ENCODE measurements around the gene FER. TPM values are rescaled to one million over a fixed set of nuclear protein-coding genes. Genes with fewer than 3 reads are reported as not detected.

FER gene
- total RNA-seq, 1 experiment from 2014 or later = 20.6 TPM

GRCh38 chr5:108917596-108917995 lies 169.9 kb downstream of the FER start:
- Histone ChIP-seq H3K4me1 (replicated peaks; ENCODE audit: insufficient read depth) (no peaks in the 10 kb centered on the region), H2AFZ (no peak overlapping the region), H3K27ac (0 out of 2 replicates have a peak overlapping the region, but pooled peaks have one; percentile 17), H3K9me3 (ENCODE audit: insufficient read depth, low read depth) (no peaks in the 10 kb centered on the region), H3F3A (ENCODE audit: insufficient read depth, low read depth) (no peaks in the 10 kb centered on the region), H3K9me2 (ENCODE audit: insufficient read depth) (no peaks in the 10 kb centered on the region), H3K4me2 (no peak overlapping the region), H3K36me3 (ENCODE audit: low read depth) (no peaks in the 10 kb centered on the region), H3K79me2 (ENCODE audit: low read depth) (no peaks in the 10 kb centered on the region), H3K4me3 (no peak overlapping the region), H3K27me3 (ENCODE audit: insufficient read depth, low read depth) (no peaks in the 10 kb centered on the region), H4K20me1 (ENCODE audit: insufficient read depth) (no peaks in the 10 kb centered on the region)
- TF ChIP-seq CTCF (conservative IDR thresholded peaks at IDR 0.05) (no peak), EZH2 (IDR thresholded peaks at IDR 0.05; ENCODE audit: low read depth) (no peak)
- ChIA-PET POLR2A (ENCODE audit: unreplicated experiment) (interaction anchor here (0.7 kb wide), 1 partner anchor 89 kb away, joined by 3 read pairs; no protein-coding TSS in a partner anchor), CTCF (interaction anchor here (0.6 kb wide), 1 partner anchor 176 kb away, joined by 3 read pairs; no protein-coding TSS in a partner anchor)
- BruUV-seq (replicated peaks) = no TSS peak
- no peak for DNase-seq
- intact Hi-C loops (cut with micrococcal nuclease; ENCODE audit: unreplicated experiment) = no loop called here

- no peak for TF ChIP-seq EZH2 (IDR thresholded peaks at IDR 0.05; ENCODE audit: low read depth)
- TF ChIP-seq CTCF (conservative IDR thresholded peaks at IDR 0.05) = peak; percentile 71
- H4K20me1 ChIP-seq (ENCODE audit: insufficient read depth) = no peaks in the 10 kb centered on the region
- no peaks in the 10 kb centered on the region for H3K36me3 ChIP-seq (ENCODE audit: low read depth)
- DNase-seq = no peak
- no peaks in the 10 kb centered on the region for H3K79me2 ChIP-seq (ENCODE audit: low read depth)
- CTCF ChIA-PET = no interaction called here
- no peaks in the 10 kb centered on the region for H3K4me1 ChIP-seq (replicated peaks; ENCODE audit: insufficient read depth)
- POLR2A ChIA-PET (ENCODE audit: unreplicated experiment) = interaction anchor here (0.8 kb wide), 1 partner anchor 546 kb away, joined by 16 read pairs; no protein-coding TSS in a partner anchor
- H2AFZ ChIP-seq = no peak overlapping the region
- no peaks in the 10 kb centered on the region for H3K9me2 ChIP-seq (ENCODE audit: insufficient read depth)
- H3K27ac ChIP-seq = no peak overlapping the region
- no peaks in the 10 kb centered on the region for H3K27me3 ChIP-seq (ENCODE audit: insufficient read depth, low read depth)
- no peaks in the 10 kb centered on the region for H3F3A ChIP-seq (ENCODE audit: insufficient read depth, low read depth)
- no peak overlapping the region for H3K4me2 ChIP-seq
- no TSS peak for BruUV-seq (replicated peaks)
- H3K9me3 ChIP-seq (ENCODE audit: insufficient read depth, low read depth) = no peaks in the 10 kb centered on the region
- no peak overlapping the region for H3K4me3 ChIP-seq
- intact Hi-C loops (cut with micrococcal nuclease; ENCODE audit: unreplicated experiment) = loop anchor here (5.0 to 10.0 kb wide), 2 partner anchors 237 to 555 kb away; no protein-coding TSS in a partner anchor
Measured at GRCh38 chr5:108919591-108920326, 172.1 kb downstream of the FER start.

- DNase-seq = no peak
- no peaks in the 10 kb centered on the region for H4K20me1 ChIP-seq (ENCODE audit: insufficient read depth)
Measured at GRCh38 chr5:108924457-108924961, 176.8 kb downstream of the FER start.

More at GRCh38 chr5:108924457-108924961, 176.8 kb downstream of the FER start:
- Histone ChIP-seq H3K27me3 (ENCODE audit: insufficient read depth, low read depth) (no peaks in the 10 kb centered on the region), H3K27ac (no peak overlapping the region), H3K4me3 (no peak overlapping the region), H3K9me2 (ENCODE audit: insufficient read depth) (no peaks in the 10 kb centered on the region), H3K4me2 (no peak overlapping the region), H3K9me3 (ENCODE audit: insufficient read depth, low read depth) (no peaks in the 10 kb centered on the region), H3F3A (ENCODE audit: insufficient read depth, low read depth) (no peaks in the 10 kb centered on the region), H2AFZ (no peak overlapping the region), H3K4me1 (replicated peaks; ENCODE audit: insufficient read depth) (no peaks in the 10 kb centered on the region), H3K79me2 (ENCODE audit: low read depth) (no peaks in the 10 kb centered on the region), H3K36me3 (ENCODE audit: low read depth) (no peaks in the 10 kb centered on the region)
- POLR2A ChIA-PET (ENCODE audit: unreplicated experiment) = no interaction called here
- TF ChIP-seq CTCF (conservative IDR thresholded peaks at IDR 0.05) (no peak), EZH2 (IDR thresholded peaks at IDR 0.05; ENCODE audit: low read depth) (no peak)
- intact Hi-C loops (cut with micrococcal nuclease; ENCODE audit: unreplicated experiment) = loop anchor here (5.0 to 10.0 kb wide), 2 partner anchors 242 to 550 kb away; no protein-coding TSS in a partner anchor
- CTCF ChIA-PET = no interaction called here
- BruUV-seq (replicated peaks) = no TSS peak
